ENCODE data around the gene XNDC1N. TPM values are rescaled to one million over a fixed set of nuclear protein-coding genes. Genes with fewer than 3 reads are reported as not detected.

The XNDC1N gene
- total RNA-seq, 1 donor = 9.4 TPM

DNA sequence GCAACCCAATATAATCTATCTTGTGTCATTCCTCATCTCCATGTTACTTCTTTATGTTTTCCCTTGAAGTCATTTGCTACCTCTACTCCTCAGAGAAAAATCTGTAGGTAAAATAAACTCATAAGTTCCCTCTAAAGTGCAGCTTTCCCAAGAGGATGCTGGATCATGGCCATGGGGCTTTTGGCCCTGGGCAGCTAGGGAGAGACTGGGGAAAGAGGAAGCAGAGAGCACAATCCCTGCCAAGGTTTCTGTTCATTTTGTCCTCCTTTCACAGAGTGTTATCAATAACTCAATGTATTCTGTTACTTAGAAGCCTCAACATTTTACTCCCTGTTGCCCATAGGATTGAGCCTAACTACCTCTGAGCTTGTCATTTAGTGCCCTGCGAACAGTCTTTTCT is 9.4 kb upstream of the XNDC1N start:
- Histone ChIP-seq H3K79me2 (ENCODE audit: insufficient read depth, low read length) (peaks cover 89% of the 10 kb centered on the region), H3K27me3 (ENCODE audit: insufficient read depth, low read length) (no peaks in the 10 kb centered on the region), H2AFZ (ENCODE audit: low read length) (no peak overlapping the region), H3K4me3 (ENCODE audit: insufficient read depth, low read length) (no peak overlapping the region), H3K4me2 (ENCODE audit: insufficient read depth, low read length) (no peak overlapping the region), H4K20me1 (ENCODE audit: insufficient read depth, low read length) (peaks cover 44% of the 10 kb centered on the region), H3K4me1 (ENCODE audit: insufficient read depth, low read length) (peaks cover 6% of the 10 kb centered on the region), H3K36me3 (ENCODE audit: insufficient read depth, low read length) (peaks cover 3% of the 10 kb centered on the region), H3K27ac (ENCODE audit: low read depth, low read length) (no peak overlapping the region), H3K9me3 (ENCODE audit: low read depth, low read length) (no peaks in the 10 kb centered on the region)
- DNase-seq (ENCODE audit: insufficient read length, low spot score, missing footprints) = no peak
- TF ChIP-seq, protein P1, sequence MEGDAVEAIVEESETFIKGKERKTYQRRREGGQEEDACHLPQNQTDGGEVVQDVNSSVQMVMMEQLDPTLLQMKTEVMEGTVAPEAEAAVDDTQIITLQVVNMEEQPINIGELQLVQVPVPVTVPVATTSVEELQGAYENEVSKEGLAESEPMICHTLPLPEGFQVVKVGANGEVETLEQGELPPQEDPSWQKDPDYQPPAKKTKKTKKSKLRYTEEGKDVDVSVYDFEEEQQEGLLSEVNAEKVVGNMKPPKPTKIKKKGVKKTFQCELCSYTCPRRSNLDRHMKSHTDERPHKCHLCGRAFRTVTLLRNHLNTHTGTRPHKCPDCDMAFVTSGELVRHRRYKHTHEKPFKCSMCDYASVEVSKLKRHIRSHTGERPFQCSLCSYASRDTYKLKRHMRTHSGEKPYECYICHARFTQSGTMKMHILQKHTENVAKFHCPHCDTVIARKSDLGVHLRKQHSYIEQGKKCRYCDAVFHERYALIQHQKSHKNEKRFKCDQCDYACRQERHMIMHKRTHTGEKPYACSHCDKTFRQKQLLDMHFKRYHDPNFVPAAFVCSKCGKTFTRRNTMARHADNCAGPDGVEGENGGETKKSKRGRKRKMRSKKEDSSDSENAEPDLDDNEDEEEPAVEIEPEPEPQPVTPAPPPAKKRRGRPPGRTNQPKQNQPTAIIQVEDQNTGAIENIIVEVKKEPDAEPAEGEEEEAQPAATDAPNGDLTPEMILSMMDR (IDR thresholded peaks at IDR 0.05; ENCODE audit: extremely low read depth, low read depth, low read length) = no peak

DNA sequence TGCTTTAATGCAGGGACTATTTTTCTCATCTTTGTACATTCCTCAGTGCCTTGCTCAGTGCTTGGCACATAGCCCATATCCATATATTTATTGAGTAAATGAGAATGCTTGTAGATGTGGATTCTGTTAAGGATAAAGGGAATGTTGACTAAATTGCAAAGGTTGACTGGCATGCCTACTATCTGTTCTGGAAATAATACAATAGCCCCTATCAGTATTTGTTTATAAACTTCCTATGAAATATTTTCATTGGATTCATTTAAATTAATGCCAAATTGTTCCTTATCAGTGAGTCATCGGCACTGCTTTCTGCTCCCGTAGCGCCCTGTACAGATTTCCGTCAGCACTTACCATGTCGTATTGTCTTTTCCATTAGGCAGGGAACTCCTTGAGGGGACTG is 8.4 kb upstream of the XNDC1N start:
- no peak for DNase-seq (ENCODE audit: insufficient read length, low spot score, missing footprints)
- Histone ChIP-seq H3K4me3 (ENCODE audit: insufficient read depth, low read length) (no peak overlapping the region), H3K4me2 (ENCODE audit: insufficient read depth, low read length) (no peak overlapping the region), H3K27ac (ENCODE audit: low read depth, low read length) (no peak overlapping the region), H4K20me1 (ENCODE audit: insufficient read depth, low read length) (peaks cover 54% of the 10 kb centered on the region), H3K36me3 (ENCODE audit: insufficient read depth, low read length) (peaks cover 3% of the 10 kb centered on the region), H3K79me2 (ENCODE audit: insufficient read depth, low read length) (peaks cover 93% of the 10 kb centered on the region), H3K27me3 (ENCODE audit: insufficient read depth, low read length) (no peaks in the 10 kb centered on the region), H2AFZ (ENCODE audit: low read length) (no peak overlapping the region), H3K9me3 (ENCODE audit: low read depth, low read length) (no peaks in the 10 kb centered on the region), H3K4me1 (ENCODE audit: insufficient read depth, low read length) (peaks cover 7% of the 10 kb centered on the region)
- TF ChIP-seq, protein P1 (IDR thresholded peaks at IDR 0.05; ENCODE audit: extremely low read depth, low read depth, low read length) = no peak

DNA sequence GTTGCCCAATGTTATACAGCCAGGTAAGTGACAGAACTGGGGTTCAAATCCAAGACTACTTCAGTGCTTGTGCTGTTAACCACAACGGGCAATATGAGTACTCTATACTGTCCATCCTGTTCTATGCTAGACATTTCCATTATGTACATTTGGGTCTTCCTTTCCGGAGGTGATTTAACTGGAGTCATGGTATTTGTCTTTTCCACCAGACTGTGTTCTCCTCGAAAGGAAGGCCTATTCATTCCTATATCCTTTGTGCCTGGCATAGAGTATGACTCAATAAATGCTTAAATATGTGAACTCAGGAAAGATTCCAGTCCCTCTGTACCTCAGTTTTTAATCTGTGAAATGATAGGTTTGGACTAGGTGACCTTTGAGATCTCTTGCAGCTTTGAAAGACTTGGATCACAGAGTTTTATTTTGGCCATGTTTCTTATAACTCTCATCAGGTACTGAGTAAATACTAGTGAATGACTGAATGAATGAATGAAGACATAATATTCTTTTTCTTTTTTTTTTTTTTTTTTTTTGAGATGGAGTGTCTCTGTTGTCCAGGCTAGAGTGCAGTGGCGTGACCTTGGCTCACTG is 7.0 kb upstream of the XNDC1N start:
- Histone ChIP-seq H3K36me3 (ENCODE audit: insufficient read depth, low read length) (peaks cover 3% of the 10 kb centered on the region), H3K4me2 (ENCODE audit: insufficient read depth, low read length) (no peak overlapping the region), H3K27me3 (ENCODE audit: insufficient read depth, low read length) (no peaks in the 10 kb centered on the region), H4K20me1 (ENCODE audit: insufficient read depth, low read length) (peaks cover 57% of the 10 kb centered on the region), H3K4me3 (ENCODE audit: insufficient read depth, low read length) (no peak overlapping the region), H3K9me3 (ENCODE audit: low read depth, low read length) (no peaks in the 10 kb centered on the region), H3K4me1 (ENCODE audit: insufficient read depth, low read length) (peaks cover 21% of the 10 kb centered on the region), H3K27ac (ENCODE audit: low read depth, low read length) (no peak overlapping the region), H3K79me2 (ENCODE audit: insufficient read depth, low read length) (peaks cover 88% of the 10 kb centered on the region), H2AFZ (ENCODE audit: low read length) (no peak overlapping the region)
- TF ChIP-seq, protein P1 (IDR thresholded peaks at IDR 0.05; ENCODE audit: extremely low read depth, low read depth, low read length) = no peak
- no peak for DNase-seq (ENCODE audit: insufficient read length, low spot score, missing footprints)

DNA sequence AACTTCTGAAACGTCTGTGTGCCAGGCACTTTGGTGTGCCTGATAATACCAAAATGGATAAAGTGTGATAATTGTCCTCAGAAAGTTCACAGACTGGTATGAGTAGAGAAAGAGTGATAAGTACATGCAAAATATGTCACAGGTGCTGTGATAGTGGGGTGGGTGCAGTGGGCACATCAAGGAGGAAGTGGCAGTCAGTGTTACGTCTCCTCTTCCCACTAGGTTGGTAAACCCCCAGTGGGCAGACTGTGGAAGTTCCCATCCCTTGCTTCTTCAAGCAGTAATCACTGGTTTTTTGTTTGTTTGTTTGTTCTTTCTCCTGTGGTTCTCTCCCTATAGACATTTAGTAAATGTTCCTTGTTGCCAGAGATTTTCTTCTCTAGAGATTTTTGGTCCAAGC is 5.8 kb upstream of the XNDC1N start:
- Histone ChIP-seq H3K27me3 (ENCODE audit: insufficient read depth, low read length) (no peaks in the 10 kb centered on the region), H4K20me1 (ENCODE audit: insufficient read depth, low read length) (peaks cover 61% of the 10 kb centered on the region), H3K79me2 (ENCODE audit: insufficient read depth, low read length) (peaks cover 88% of the 10 kb centered on the region), H3K4me1 (ENCODE audit: insufficient read depth, low read length) (peaks cover 32% of the 10 kb centered on the region), H3K27ac (ENCODE audit: low read depth, low read length) (no peak overlapping the region), H3K9me3 (ENCODE audit: low read depth, low read length) (no peaks in the 10 kb centered on the region), H3K36me3 (ENCODE audit: insufficient read depth, low read length) (peaks cover 2% of the 10 kb centered on the region), H3K4me2 (ENCODE audit: insufficient read depth, low read length) (no peak overlapping the region), H2AFZ (ENCODE audit: low read length) (no peak overlapping the region), H3K4me3 (ENCODE audit: insufficient read depth, low read length) (no peak overlapping the region)
- DNase-seq (ENCODE audit: insufficient read length, low spot score, missing footprints) = no peak
- TF ChIP-seq, protein P1 (IDR thresholded peaks at IDR 0.05; ENCODE audit: extremely low read depth, low read depth, low read length) = peak; percentile 6
